Loucy (cell line): Measurements from ENCODE around the gene WWOX.

Experiments
- H2AFZ ChIP-seq: fragments of 200-600 bp; sonication (generic); 2 replicates; pipeline ENCODE4 v1.6.0; 2016; ENCODE audit warnings: antibody characterized with exemption, mild to moderate bottlenecking, low read length, moderate library complexity
- H3F3A ChIP-seq: fragments of 200-600 bp; 2 replicates; pipeline ENCODE4 v1.6.0; 2016; ENCODE audit warnings: antibody characterized with exemption, low read depth, mild to moderate bottlenecking
- H3K27me3 ChIP-seq: fragments of 200-600 bp; sonication (generic); 2 replicates; pipeline ENCODE4 v1.6.1; 2014; ENCODE audit warnings: low read length, mild to moderate bottlenecking; ENCODE audit not compliant: insufficient read depth, poor library complexity, severe bottlenecking
- H3K36me3 ChIP-seq: fragments of 200-600 bp; sonication (generic); 2 replicates; pipeline ENCODE4 v1.6.1; 2016; ENCODE audit warnings: low read length; ENCODE audit not compliant: insufficient read depth
- H3K4me1 ChIP-seq: fragments of 200-600 bp; sonication (generic); 2 replicates; pipeline ENCODE4 v1.5.1; 2014; ENCODE audit warnings: low read length, mild to moderate bottlenecking; ENCODE audit not compliant: insufficient read depth, poor library complexity, severe bottlenecking
- H3K4me2 ChIP-seq: fragments of 200-600 bp; sonication (generic); 2 replicates; pipeline ENCODE4 v1.6.0; 2014; ENCODE audit warnings: antibody characterized with exemption, low read length, low read depth, mild to moderate bottlenecking; ENCODE audit not compliant: poor library complexity, severe bottlenecking
- H3K4me3 ChIP-seq: fragments of 200-600 bp; sonication (generic); 2 replicates; pipeline ENCODE4 v1.5.1; 2014; ENCODE audit warnings: low read length, mild to moderate bottlenecking, mixed read lengths; ENCODE audit not compliant: poor library complexity, severe bottlenecking
- H3K79me2 ChIP-seq: fragments of 200-600 bp; sonication (generic); 2 replicates; pipeline ENCODE4 v1.6.1; 2014; ENCODE audit warnings: low read length; ENCODE audit not compliant: insufficient read depth
- H3K9ac ChIP-seq: fragments of 200-600 bp; sonication (generic); 2 replicates; pipeline ENCODE4 v1.6.0; 2014; ENCODE audit warnings: mild to moderate bottlenecking, low read depth, low read length, moderate library complexity; ENCODE audit not compliant: poor library complexity, severe bottlenecking
- H3K9me2 ChIP-seq: fragments of 200-600 bp; sonication (generic); replicated peaks from 2 replicates; pipeline ENCODE4 v1.6.1; 2016; ENCODE audit warnings: low read depth, low read length, mixed read lengths
- H3K9me3 ChIP-seq: fragments of 200-600 bp; sonication (generic); 2 replicates; pipeline ENCODE4 v1.6.1; 2014; ENCODE audit warnings: mild to moderate bottlenecking, antibody characterized with exemption, low read length, low read depth; ENCODE audit not compliant: insufficient read depth
- H4K20me1 ChIP-seq: fragments of 200-600 bp; sonication (generic); 2 replicates; pipeline ENCODE4 v1.6.0; 2014; ENCODE audit warnings: antibody characterized with exemption, low read length, mild to moderate bottlenecking; ENCODE audit not compliant: insufficient read depth, poor library complexity, severe bottlenecking
- EZH2phosphoT487 ChIP-seq: fragments of 200-600 bp; IDR thresholded peaks from 2 replicates; pipeline ENCODE4 v1.6.1; 2018; ENCODE audit warnings: antibody characterized with exemption, mild to moderate bottlenecking, moderate library complexity, borderline replicate concordance
- TF ChIP-seq, protein P1 (sequence below): fragments of 200-600 bp; sonication (generic); conservative IDR thresholded peaks from 2 replicates; pipeline ENCODE4 v1.5.1; 2014; ENCODE audit warnings: mild to moderate bottlenecking, antibody characterized with exemption, low read length

The WWOX gene

DNA sequence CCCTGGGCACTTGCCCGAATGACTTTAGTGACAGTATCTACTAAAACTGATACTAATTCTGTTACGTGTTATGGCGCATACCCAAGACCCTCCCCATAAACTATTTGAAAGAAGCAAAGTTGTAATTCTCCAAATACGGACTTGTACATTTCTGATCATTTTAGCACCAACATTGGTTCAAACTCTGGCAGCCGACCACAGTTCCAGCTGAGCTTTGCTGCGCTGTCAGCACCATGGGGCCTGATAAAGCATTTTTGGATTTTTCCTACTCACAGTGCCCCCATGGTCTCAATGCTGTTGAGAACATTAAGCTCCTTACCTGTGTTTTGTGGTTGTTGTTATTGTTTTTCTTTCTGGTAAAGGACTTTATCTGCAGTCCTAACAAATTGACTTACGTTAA, 1040.3 kb downstream of the WWOX start:
- H3K9me2 ChIP-seq, result no peaks in the 10 kb centered on the region
- H2AFZ ChIP-seq, result no peak overlapping the region
- no peaks in the 10 kb centered on the region for H3K9me3 ChIP-seq
- no peaks in the 10 kb centered on the region for H3K79me2 ChIP-seq
- no peak overlapping the region for H3K9ac ChIP-seq
- H4K20me1 ChIP-seq, result no peaks in the 10 kb centered on the region
- H3K4me3 ChIP-seq, result no peak overlapping the region
- TF ChIP-seq, protein P1, sequence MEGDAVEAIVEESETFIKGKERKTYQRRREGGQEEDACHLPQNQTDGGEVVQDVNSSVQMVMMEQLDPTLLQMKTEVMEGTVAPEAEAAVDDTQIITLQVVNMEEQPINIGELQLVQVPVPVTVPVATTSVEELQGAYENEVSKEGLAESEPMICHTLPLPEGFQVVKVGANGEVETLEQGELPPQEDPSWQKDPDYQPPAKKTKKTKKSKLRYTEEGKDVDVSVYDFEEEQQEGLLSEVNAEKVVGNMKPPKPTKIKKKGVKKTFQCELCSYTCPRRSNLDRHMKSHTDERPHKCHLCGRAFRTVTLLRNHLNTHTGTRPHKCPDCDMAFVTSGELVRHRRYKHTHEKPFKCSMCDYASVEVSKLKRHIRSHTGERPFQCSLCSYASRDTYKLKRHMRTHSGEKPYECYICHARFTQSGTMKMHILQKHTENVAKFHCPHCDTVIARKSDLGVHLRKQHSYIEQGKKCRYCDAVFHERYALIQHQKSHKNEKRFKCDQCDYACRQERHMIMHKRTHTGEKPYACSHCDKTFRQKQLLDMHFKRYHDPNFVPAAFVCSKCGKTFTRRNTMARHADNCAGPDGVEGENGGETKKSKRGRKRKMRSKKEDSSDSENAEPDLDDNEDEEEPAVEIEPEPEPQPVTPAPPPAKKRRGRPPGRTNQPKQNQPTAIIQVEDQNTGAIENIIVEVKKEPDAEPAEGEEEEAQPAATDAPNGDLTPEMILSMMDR, result no peak
- TF ChIP-seq EZH2phosphoT487, result no peak
- no peaks in the 10 kb centered on the region for H3K36me3 ChIP-seq
- no peaks in the 10 kb centered on the region for H3K27me3 ChIP-seq
- no peaks in the 10 kb centered on the region for H3K4me1 ChIP-seq
- H3K4me2 ChIP-seq, result no peak overlapping the region
- H3F3A ChIP-seq, result no peaks in the 10 kb centered on the region

DNA sequence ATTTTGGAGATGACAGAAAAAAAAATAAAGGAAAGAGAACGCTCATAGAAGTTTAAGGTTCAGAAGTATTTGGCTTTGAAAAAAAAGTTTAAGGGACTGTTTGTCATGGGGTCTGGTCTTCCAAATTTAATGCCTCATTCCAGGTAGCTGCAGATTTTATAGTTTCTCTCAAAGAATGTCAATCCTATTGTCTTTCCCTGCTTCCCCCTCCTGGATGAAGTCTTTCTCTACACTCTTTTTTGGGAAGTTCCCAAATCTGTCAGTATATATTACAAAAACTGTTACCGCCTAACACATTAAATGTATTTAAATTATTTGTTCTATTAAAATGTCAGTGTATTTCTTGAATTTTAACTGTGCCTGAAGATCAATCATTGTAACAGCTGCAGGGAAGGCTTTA, 1043.6 kb downstream of the WWOX start:
- H3K4me1 ChIP-seq, result no peaks in the 10 kb centered on the region
- H4K20me1 ChIP-seq, result no peaks in the 10 kb centered on the region
- H3K9me3 ChIP-seq, result no peaks in the 10 kb centered on the region
- H3K79me2 ChIP-seq, result no peaks in the 10 kb centered on the region
- TF ChIP-seq, protein P1, result no peak
- no peak overlapping the region for H3K4me2 ChIP-seq
- H3K9ac ChIP-seq, result no peak overlapping the region
- H3K36me3 ChIP-seq, result no peaks in the 10 kb centered on the region
- H3K4me3 ChIP-seq, result no peak overlapping the region
- no peaks in the 10 kb centered on the region for H3K27me3 ChIP-seq
- H3F3A ChIP-seq, result no peaks in the 10 kb centered on the region
- no peaks in the 10 kb centered on the region for H3K9me2 ChIP-seq
- no peak overlapping the region for H2AFZ ChIP-seq

DNA sequence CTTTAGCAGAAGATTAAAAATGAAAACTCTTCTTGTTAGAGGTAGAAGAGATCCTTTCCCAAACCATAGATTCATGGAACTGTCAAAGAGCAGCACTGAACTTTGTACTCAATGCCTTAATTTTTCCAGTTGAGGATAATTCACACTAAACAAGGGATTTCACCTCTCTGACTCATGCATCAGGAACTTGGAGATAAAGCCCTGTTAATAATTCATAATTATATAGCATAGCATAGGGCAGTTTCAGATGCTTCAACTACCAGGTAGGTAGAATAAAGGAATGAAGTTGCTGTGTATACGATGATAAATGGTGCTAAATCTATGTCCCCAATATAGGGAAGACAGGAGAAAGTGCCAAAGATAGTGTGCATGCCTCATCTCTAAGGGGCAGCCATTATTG, 1050.7 kb downstream of the WWOX start:
- H3K9me3 ChIP-seq, result no peaks in the 10 kb centered on the region
- no peak overlapping the region for H3K4me3 ChIP-seq
- no peak overlapping the region for H2AFZ ChIP-seq
- no peaks in the 10 kb centered on the region for H4K20me1 ChIP-seq
- TF ChIP-seq EZH2phosphoT487, result no peak
- TF ChIP-seq, protein P1, result no peak
- no peaks in the 10 kb centered on the region for H3K27me3 ChIP-seq
- no peaks in the 10 kb centered on the region for H3K79me2 ChIP-seq
- H3F3A ChIP-seq, result no peaks in the 10 kb centered on the region
- no peaks in the 10 kb centered on the region for H3K9me2 ChIP-seq
- H3K36me3 ChIP-seq, result no peaks in the 10 kb centered on the region
- H3K9ac ChIP-seq, result no peak overlapping the region
- H3K4me1 ChIP-seq, result peaks cover 27% of the 10 kb centered on the region
- no peak overlapping the region for H3K4me2 ChIP-seq
